Vagina (tissue), 2 donors: ENCODE data around the gene GABRB3. TPM values are rescaled to one million over a fixed set of nuclear protein-coding genes. Genes with fewer than 3 reads are reported as not detected.

ENCODE experiments used
- DNase-seq, 2 donors: peaks; one replicate each; pipeline ENCODE4 v3.0.0-alpha.2; 2017; ENCODE audit errors: extremely low spot score in 2 of 2
- H3K27ac ChIP-seq: fragments of 200-600 bp; sonication (generic); one replicate; pipeline ENCODE4 v1.5.1; 2019
- H3K27me3 ChIP-seq: fragments of 200-600 bp; sonication (generic); one replicate; pipeline ENCODE4 v1.5.1; 2019
- H3K36me3 ChIP-seq, 2 donors: fragments of 200-600 bp; sonication (generic); one replicate each; pipeline ENCODE4 v1.5.1; 2017 to 2019
- H3K4me1 ChIP-seq: fragments of 200-600 bp; sonication (generic); one replicate; pipeline ENCODE4 v1.5.1; 2019
- H3K4me3 ChIP-seq, 2 donors: fragments of 200-600 bp; sonication (generic); 1 replicate in 1 of 2; 2 replicates in 1 of 2; pipeline ENCODE4 v1.5.1; 2016 to 2019
- H3K9me3 ChIP-seq: fragments of 200-600 bp; sonication (generic); one replicate; pipeline ENCODE4 v1.5.1; 2019
- POLR2A ChIP-seq, 2 donors: fragments of 450-650 bp; IDR thresholded peaks; one replicate each; pipeline ENCODE4 v1.6.1; 2017; ENCODE audit warnings: antibody characterized with exemption in 2 of 2, mild to moderate bottlenecking in 2 of 2, moderate library complexity in 2 of 2
- POLR2AphosphoS5 ChIP-seq, 2 donors: sonication (generic); formaldehyde crosslinking; IDR thresholded peaks; one replicate each; pipeline ENCODE4 v1.9.0; 2017; ENCODE audit warnings: antibody characterized with exemption in 2 of 2, mild to moderate bottlenecking in 2 of 2, low read depth in 1 of 2; ENCODE audit not compliant: insufficient read depth in 1 of 2
- intact Hi-C: fragments of 100-400 bp; cut with DNase I; formaldehyde crosslinking; loops from one replicate; pipeline ENCODE4 v1.15.1; 2023
- total RNA-seq: library from RNA; depleted of rRNA; stranded (reverse); fragments of >200 nt; gene quantifications from one replicate; pipeline ENCODE4 v1.2.3, GENCODE V29; 2016
- TF ChIP-seq, protein P1 (sequence below), 3 experiments: fragments of 450-650 bp in 2 of 3; fragments of 200-600 bp in 1 of 3; sonication (generic) in 1 of 3; IDR thresholded peaks; one replicate each; pipeline ENCODE4 v1.5.1; 2017 to 2019; ENCODE audit warnings: antibody characterized with exemption in 3 of 3, mild to moderate bottlenecking in 2 of 3, moderate library complexity in 2 of 3

Gene GABRB3
- total RNA-seq, 1 donor from 2014 or later: not detected

DNA sequence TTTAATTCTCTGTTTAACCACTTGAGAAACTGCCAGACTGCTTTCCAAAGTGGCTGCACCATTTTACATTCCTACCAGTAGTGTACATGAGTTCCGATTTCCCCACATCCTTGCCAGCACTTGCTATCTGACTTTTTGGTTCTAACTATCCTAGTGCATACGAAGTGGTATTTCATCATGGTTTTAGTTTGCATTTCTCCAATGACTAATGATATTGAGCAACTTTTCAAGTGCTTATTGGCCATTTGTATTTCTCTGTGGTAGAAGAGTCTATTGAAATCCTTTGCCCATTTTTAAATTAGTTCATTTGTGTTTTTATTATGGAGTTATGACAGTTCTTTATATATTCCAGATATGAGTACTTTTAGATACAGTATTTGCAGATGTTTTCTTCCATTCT, 247.8 kb downstream of the GABRB3 start:
- Histone ChIP-seq H3K36me3 (no peaks in the 10 kb centered on the region), H3K4me3 (no peak overlapping the region), H3K4me1 (no peaks in the 10 kb centered on the region), H3K27ac (no peak overlapping the region), H3K27me3 (no peaks in the 10 kb centered on the region), H3K9me3 (no peaks in the 10 kb centered on the region)
- intact Hi-C loops: no loop called here
- no peak for DNase-seq
- TF ChIP-seq POLR2AphosphoS5 (IDR thresholded peaks at IDR 0.05; ENCODE audit: insufficient read depth in 1 of 2, low read depth in 1 of 2): no peak
- TF ChIP-seq POLR2A (IDR thresholded peaks at IDR 0.05): no peak
- TF ChIP-seq, protein P1, sequence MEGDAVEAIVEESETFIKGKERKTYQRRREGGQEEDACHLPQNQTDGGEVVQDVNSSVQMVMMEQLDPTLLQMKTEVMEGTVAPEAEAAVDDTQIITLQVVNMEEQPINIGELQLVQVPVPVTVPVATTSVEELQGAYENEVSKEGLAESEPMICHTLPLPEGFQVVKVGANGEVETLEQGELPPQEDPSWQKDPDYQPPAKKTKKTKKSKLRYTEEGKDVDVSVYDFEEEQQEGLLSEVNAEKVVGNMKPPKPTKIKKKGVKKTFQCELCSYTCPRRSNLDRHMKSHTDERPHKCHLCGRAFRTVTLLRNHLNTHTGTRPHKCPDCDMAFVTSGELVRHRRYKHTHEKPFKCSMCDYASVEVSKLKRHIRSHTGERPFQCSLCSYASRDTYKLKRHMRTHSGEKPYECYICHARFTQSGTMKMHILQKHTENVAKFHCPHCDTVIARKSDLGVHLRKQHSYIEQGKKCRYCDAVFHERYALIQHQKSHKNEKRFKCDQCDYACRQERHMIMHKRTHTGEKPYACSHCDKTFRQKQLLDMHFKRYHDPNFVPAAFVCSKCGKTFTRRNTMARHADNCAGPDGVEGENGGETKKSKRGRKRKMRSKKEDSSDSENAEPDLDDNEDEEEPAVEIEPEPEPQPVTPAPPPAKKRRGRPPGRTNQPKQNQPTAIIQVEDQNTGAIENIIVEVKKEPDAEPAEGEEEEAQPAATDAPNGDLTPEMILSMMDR (IDR thresholded peaks at IDR 0.05): no peak

GRCh38 chr15:26521691-26522198, 251.1 kb downstream of the GABRB3 start:
- TF ChIP-seq POLR2A (IDR thresholded peaks at IDR 0.05): no peak
- TF ChIP-seq, protein P1 (IDR thresholded peaks at IDR 0.05): no peak
- no peak for TF ChIP-seq POLR2AphosphoS5 (IDR thresholded peaks at IDR 0.05; ENCODE audit: insufficient read depth in 1 of 2, low read depth in 1 of 2)
- no peaks in the 10 kb centered on the region for H3K4me1 ChIP-seq
- H3K9me3 ChIP-seq: no peaks in the 10 kb centered on the region
- H3K27ac ChIP-seq: no peak overlapping the region
- no peak overlapping the region for H3K4me3 ChIP-seq
- DNase-seq: no peak
- H3K36me3 ChIP-seq: no peaks in the 10 kb centered on the region
- H3K27me3 ChIP-seq: no peaks in the 10 kb centered on the region
- intact Hi-C loops: no loop called here

DNA sequence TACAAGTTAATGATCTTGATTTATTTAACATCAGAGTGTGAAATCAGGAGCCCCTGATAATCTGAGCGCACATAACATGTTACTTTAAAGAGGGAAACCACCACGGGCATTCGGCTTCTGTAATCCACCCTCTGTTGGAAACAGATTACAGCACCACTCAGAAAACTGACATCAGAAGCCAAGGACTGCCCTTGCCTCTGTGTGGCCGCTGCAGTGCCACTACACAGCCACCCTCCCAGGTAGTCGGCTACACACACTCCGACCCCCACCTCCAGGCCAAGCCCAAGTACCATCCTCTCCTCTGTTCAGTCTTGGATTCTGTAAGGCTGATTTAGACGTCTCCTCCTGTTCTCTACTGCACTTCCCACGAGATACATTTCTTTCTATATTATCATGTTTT, 251.7 kb downstream of the GABRB3 start:
- TF ChIP-seq POLR2AphosphoS5 (IDR thresholded peaks at IDR 0.05; ENCODE audit: insufficient read depth in 1 of 2, low read depth in 1 of 2): no peak
- TF ChIP-seq POLR2A (IDR thresholded peaks at IDR 0.05): no peak
- TF ChIP-seq, protein P1 (IDR thresholded peaks at IDR 0.05): no peak
- no peaks in the 10 kb centered on the region for H3K27me3 ChIP-seq
- intact Hi-C loops: no loop called here

DNA sequence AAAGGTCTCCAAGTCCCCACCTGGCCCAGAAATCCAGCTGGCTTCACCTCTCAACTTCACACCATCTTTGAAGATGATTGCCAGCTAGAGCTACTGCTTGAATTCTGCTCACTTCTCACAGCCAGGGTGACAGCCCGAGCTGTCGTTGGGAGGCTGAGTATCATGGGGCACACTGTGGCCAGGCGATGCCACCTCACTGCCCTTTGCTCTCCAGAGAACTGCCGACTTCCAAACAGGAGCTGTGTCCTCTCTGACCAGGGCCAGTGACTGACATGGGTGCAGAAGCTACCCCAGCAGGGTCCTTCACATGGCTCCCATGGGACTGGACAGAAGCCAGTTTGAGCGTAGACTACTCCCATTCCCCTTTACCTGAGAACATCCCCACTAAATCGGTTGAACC, 254.0 kb downstream of the GABRB3 start:
- Histone ChIP-seq H3K9me3 (no peaks in the 10 kb centered on the region), H3K27me3 (no peaks in the 10 kb centered on the region), H3K36me3 (no peaks in the 10 kb centered on the region), H3K4me3 (no peak overlapping the region), H3K27ac (no peak overlapping the region), H3K4me1 (no peaks in the 10 kb centered on the region)
- TF ChIP-seq, protein P1 (IDR thresholded peaks at IDR 0.05): no peak
- TF ChIP-seq POLR2AphosphoS5 (IDR thresholded peaks at IDR 0.05; ENCODE audit: insufficient read depth in 1 of 2, low read depth in 1 of 2): no peak
- TF ChIP-seq POLR2A (IDR thresholded peaks at IDR 0.05): no peak
- intact Hi-C loops: no loop called here
- DNase-seq: no peak

More for the DNA sequence above, 251.7 kb downstream of the GABRB3 start:
- DNase-seq: no peak
- Histone ChIP-seq H3K4me1 (no peaks in the 10 kb centered on the region), H3K36me3 (no peaks in the 10 kb centered on the region), H3K4me3 (no peak overlapping the region), H3K9me3 (no peaks in the 10 kb centered on the region), H3K27ac (no peak overlapping the region)

- Histone ChIP-seq H3K27ac (no peak overlapping the region), H3K9me3 (no peaks in the 10 kb centered on the region), H3K4me1 (no peaks in the 10 kb centered on the region), H3K27me3 (no peaks in the 10 kb centered on the region), H3K4me3 (no peak overlapping the region), H3K36me3 (no peaks in the 10 kb centered on the region)
- intact Hi-C loops: no loop called here
- TF ChIP-seq POLR2A (IDR thresholded peaks at IDR 0.05): no peak
- no peak for DNase-seq
Measured at GRCh38 chr15:26516102-26516980, 256.5 kb downstream of the GABRB3 start.
